Activated T-cell treated with anti-CD3 and anti-CD28 coated beads, Interleukin-2, amount 50 U/mL, for 24 hours (primary cell): ENCODE results near the gene TTC28.
"Not testable (repeated sequence)": the region's sequence is repeated elsewhere in the genome, so short reads cannot be mapped to it uniquely, and the experiment has no call there.

Experiments
- DNase-seq: peaks from one replicate; pipeline ENCODE4 v3.0.0-alpha.2; 2020
- H3K27ac Mint-ChIP-seq: 2 replicates; pipeline ENCODE4 v1.8.0; 2020; ENCODE audit warnings: mild to moderate bottlenecking, mixed read lengths
- H3K27me3 Mint-ChIP-seq: 2 replicates; pipeline ENCODE4 v1.8.0; 2020; ENCODE audit warnings: mixed read lengths
- H3K36me3 Mint-ChIP-seq: 2 replicates; pipeline ENCODE4 v1.8.0; 2020; ENCODE audit warnings: low read depth, mixed read lengths
- H3K4me1 Mint-ChIP-seq: 2 replicates; pipeline ENCODE4 v1.8.0; 2020; ENCODE audit warnings: low read depth, mixed read lengths
- H3K4me3 Mint-ChIP-seq: 2 replicates; pipeline ENCODE4 v1.8.0; 2020; ENCODE audit warnings: mild to moderate bottlenecking, moderate library complexity, mixed read lengths
- H3K9me3 Mint-ChIP-seq: 2 replicates; pipeline ENCODE4 v1.8.0; 2020; ENCODE audit warnings: mixed read lengths

The TTC28 gene

GRCh38 chr22:28207281-28208030, 472.2 kb downstream of the TTC28 start:
- peaks cover 12% of the 10 kb centered on the region for H3K27me3 Mint-ChIP-seq
- no peaks in the 10 kb centered on the region for H3K36me3 Mint-ChIP-seq
- no peaks in the 10 kb centered on the region for H3K4me1 Mint-ChIP-seq
- no peak overlapping the region for H3K4me3 Mint-ChIP-seq
- no peak for DNase-seq
- peaks cover 12% of the 10 kb centered on the region for H3K9me3 Mint-ChIP-seq
- H3K27ac Mint-ChIP-seq = no peak overlapping the region

GRCh38 chr22:28205926-28206325, 473.7 kb downstream of the TTC28 start:
- peaks cover 6% of the 10 kb centered on the region for H3K9me3 Mint-ChIP-seq
- DNase-seq = no peak
- H3K4me1 Mint-ChIP-seq = no peaks in the 10 kb centered on the region
- H3K4me3 Mint-ChIP-seq = no peak overlapping the region
- no peak overlapping the region for H3K27ac Mint-ChIP-seq
- no peaks in the 10 kb centered on the region for H3K36me3 Mint-ChIP-seq
- peaks cover 5% of the 10 kb centered on the region for H3K27me3 Mint-ChIP-seq

- Mint-ChIP-seq H3K36me3 (no peaks in the 10 kb centered on the region), H3K4me3 (no peak overlapping the region), H3K4me1 (no peaks in the 10 kb centered on the region), H3K27me3 (no peaks in the 10 kb centered on the region), H3K9me3 (no peaks in the 10 kb centered on the region), H3K27ac (no peak overlapping the region)
- DNase-seq = no peak
Measured at GRCh38 chr22:28204382-28204781, 475.3 kb downstream of the TTC28 start.

- Mint-ChIP-seq H3K27me3 (no peaks in the 10 kb centered on the region), H3K4me1 (no peaks in the 10 kb centered on the region), H3K36me3 (no peaks in the 10 kb centered on the region), H3K4me3 (no peak overlapping the region), H3K27ac (no peak overlapping the region), H3K9me3 (no peaks in the 10 kb centered on the region)
- no peak for DNase-seq
Measured at GRCh38 chr22:28203286-28203685, 476.4 kb downstream of the TTC28 start.

- Mint-ChIP-seq H3K36me3 (no peaks in the 10 kb centered on the region), H3K27ac (no peak overlapping the region), H3K4me1 (no peaks in the 10 kb centered on the region), H3K9me3 (no peaks in the 10 kb centered on the region), H3K4me3 (no peak overlapping the region), H3K27me3 (no peaks in the 10 kb centered on the region)
- DNase-seq = no peak
Measured at GRCh38 chr22:28198692-28199091, 480.9 kb downstream of the TTC28 start.

GRCh38 chr22:28191571-28191970, 488.1 kb downstream of the TTC28 start:
- H3K27ac Mint-ChIP-seq, DNase-seq, H3K9me3 Mint-ChIP-seq, H3K4me3 Mint-ChIP-seq, H3K4me1 Mint-ChIP-seq, H3K27me3 Mint-ChIP-seq, H3K36me3 Mint-ChIP-seq: not testable (repeated sequence)

- no peak overlapping the region for H3K4me3 Mint-ChIP-seq
- H3K4me1 Mint-ChIP-seq = no peaks in the 10 kb centered on the region
- H3K27me3 Mint-ChIP-seq = peaks cover 2% of the 10 kb centered on the region
- no peak for DNase-seq
- no peaks in the 10 kb centered on the region for H3K36me3 Mint-ChIP-seq
- H3K27ac Mint-ChIP-seq = no peak overlapping the region
- H3K9me3 Mint-ChIP-seq = no peaks in the 10 kb centered on the region
Measured at GRCh38 chr22:28188178-28188879, 491.3 kb downstream of the TTC28 start.

- H3K27me3 Mint-ChIP-seq = peaks cover 2% of the 10 kb centered on the region
- no peaks in the 10 kb centered on the region for H3K9me3 Mint-ChIP-seq
- H3K4me3 Mint-ChIP-seq = no peak overlapping the region
- DNase-seq = no peak
- H3K4me1 Mint-ChIP-seq = no peaks in the 10 kb centered on the region
- H3K27ac Mint-ChIP-seq = no peak overlapping the region
- H3K36me3 Mint-ChIP-seq = no peaks in the 10 kb centered on the region
Measured at GRCh38 chr22:28187612-28188011, 492.0 kb downstream of the TTC28 start.

GRCh38 chr22:28186641-28187040, 493.0 kb downstream of the TTC28 start:
- no peak for DNase-seq
- no peaks in the 10 kb centered on the region for H3K4me1 Mint-ChIP-seq
- peaks cover 2% of the 10 kb centered on the region for H3K27me3 Mint-ChIP-seq
- H3K9me3 Mint-ChIP-seq = no peaks in the 10 kb centered on the region
- H3K27ac Mint-ChIP-seq = no peak overlapping the region
- H3K36me3 Mint-ChIP-seq = no peaks in the 10 kb centered on the region
- no peak overlapping the region for H3K4me3 Mint-ChIP-seq

GRCh38 chr22:28185130-28185529, 494.5 kb downstream of the TTC28 start:
- Mint-ChIP-seq H3K4me3 (no peak overlapping the region), H3K27ac (no peak overlapping the region), H3K4me1 (no peaks in the 10 kb centered on the region), H3K36me3 (no peaks in the 10 kb centered on the region), H3K27me3 (peaks cover 2% of the 10 kb centered on the region), H3K9me3 (no peaks in the 10 kb centered on the region)
- no peak for DNase-seq

GRCh38 chr22:28183078-28183860, 496.4 kb downstream of the TTC28 start:
- Mint-ChIP-seq H3K27ac (no peak overlapping the region), H3K4me1 (no peaks in the 10 kb centered on the region), H3K9me3 (no peaks in the 10 kb centered on the region), H3K27me3 (peaks cover 2% of the 10 kb centered on the region), H3K4me3 (no peak overlapping the region), H3K36me3 (no peaks in the 10 kb centered on the region)
- DNase-seq = no peak

GRCh38 chr22:28180804-28181731, 498.6 kb downstream of the TTC28 start:
- Mint-ChIP-seq H3K9me3 (no peaks in the 10 kb centered on the region), H3K27ac (no peak overlapping the region), H3K27me3 (peaks cover 2% of the 10 kb centered on the region), H3K36me3 (no peaks in the 10 kb centered on the region), H3K4me1 (no peaks in the 10 kb centered on the region), H3K4me3 (no peak overlapping the region)
- DNase-seq = no peak

GRCh38 chr22:28179392-28179791, 500.2 kb downstream of the TTC28 start:
- no peak for DNase-seq
- H3K27me3 Mint-ChIP-seq = no peaks in the 10 kb centered on the region

More at GRCh38 chr22:28179392-28179791, 500.2 kb downstream of the TTC28 start:
- H3K9me3 Mint-ChIP-seq = no peaks in the 10 kb centered on the region
- H3K36me3 Mint-ChIP-seq = no peaks in the 10 kb centered on the region
- H3K4me1 Mint-ChIP-seq = no peaks in the 10 kb centered on the region
- H3K27ac Mint-ChIP-seq = no peak overlapping the region
- no peak overlapping the region for H3K4me3 Mint-ChIP-seq
